ENCODE measurements around the gene ZMYND8.

Gene ZMYND8

DNA sequence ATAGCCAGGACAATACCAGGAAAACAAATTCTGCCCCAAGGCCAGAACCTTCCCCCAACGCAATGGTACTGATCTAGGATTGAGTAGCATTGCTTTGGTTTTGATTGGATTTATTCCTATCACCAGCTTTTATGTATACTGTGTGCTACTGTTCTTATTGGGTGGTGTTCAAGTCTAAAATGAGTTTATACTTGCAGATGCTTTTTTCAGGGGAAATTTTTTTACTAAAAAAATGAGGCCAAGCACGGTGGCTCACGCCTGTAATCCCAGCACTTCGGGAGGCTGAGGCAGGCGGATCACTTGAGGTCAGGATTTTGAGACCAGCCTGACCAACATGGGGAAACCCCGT is 116.8 kb downstream of the ZMYND8 start:
- no peak overlapping the region for H3K27ac ChIP-seq
- TF ChIP-seq ZFX (IDR thresholded peaks at IDR 0.05; ENCODE audit: borderline replicate concordance) (no peak), CTCF (IDR thresholded peaks at IDR 0.05) (no peak)

- TF ChIP-seq CTCF (IDR thresholded peaks at IDR 0.05) (no peak), ZFX (IDR thresholded peaks at IDR 0.05; ENCODE audit: borderline replicate concordance) (no peak)
These were observed 117.5 kb downstream of the ZMYND8 start for GRCh38 chr20:47238780-47239718.

DNA sequence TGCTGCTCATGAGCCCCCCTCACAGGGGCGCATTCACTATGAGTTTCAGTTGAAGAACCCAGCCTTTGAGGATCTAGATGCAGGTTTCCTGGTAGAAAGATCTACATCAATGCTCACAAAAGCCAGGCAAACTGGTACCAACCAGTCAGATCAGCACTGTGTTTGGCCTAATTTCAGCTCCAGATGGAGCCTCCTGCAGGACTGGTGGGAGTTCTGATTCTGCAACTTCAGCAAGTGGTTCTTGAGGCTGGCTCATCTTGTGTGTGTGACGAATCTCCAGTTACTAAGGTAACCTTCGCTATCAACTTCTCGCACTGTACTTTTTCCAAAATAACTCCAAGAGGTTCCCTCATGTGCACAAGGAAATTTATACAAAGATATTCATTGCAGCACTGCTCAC is 118.8 kb downstream of the ZMYND8 start:
- no peak for TF ChIP-seq CTCF (IDR thresholded peaks at IDR 0.05)
- no peak for TF ChIP-seq ZFX (IDR thresholded peaks at IDR 0.05; ENCODE audit: borderline replicate concordance)
- no peak overlapping the region for H3K27ac ChIP-seq

More at GRCh38 chr20:47238780-47239718, 117.5 kb downstream of the ZMYND8 start:
- H3K27ac ChIP-seq = no peak overlapping the region

DNA sequence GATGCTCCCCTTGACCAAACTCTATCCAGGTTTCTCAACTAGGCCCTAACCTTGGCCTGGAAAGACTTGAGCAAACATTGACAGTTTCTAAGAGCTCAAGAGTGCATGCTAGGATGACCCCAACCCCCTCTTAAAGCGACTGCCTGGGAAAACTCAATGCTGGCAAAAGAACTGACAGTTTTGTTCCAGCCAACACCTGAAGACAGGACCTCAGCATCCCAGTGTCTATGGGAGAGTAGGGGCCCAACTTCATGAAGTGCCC is 119.9 kb downstream of the ZMYND8 start:
- no peak overlapping the region for H3K27ac ChIP-seq
- TF ChIP-seq CTCF (IDR thresholded peaks at IDR 0.05) = no peak
- no peak for TF ChIP-seq ZFX (IDR thresholded peaks at IDR 0.05; ENCODE audit: borderline replicate concordance)

GRCh38 chr20:47235853-47236638 is 120.5 kb downstream of the ZMYND8 start:
- H3K27ac ChIP-seq = no peak overlapping the region
- TF ChIP-seq ZFX (IDR thresholded peaks at IDR 0.05; ENCODE audit: borderline replicate concordance) (no peak), CTCF (IDR thresholded peaks at IDR 0.05) (no peak)

DNA sequence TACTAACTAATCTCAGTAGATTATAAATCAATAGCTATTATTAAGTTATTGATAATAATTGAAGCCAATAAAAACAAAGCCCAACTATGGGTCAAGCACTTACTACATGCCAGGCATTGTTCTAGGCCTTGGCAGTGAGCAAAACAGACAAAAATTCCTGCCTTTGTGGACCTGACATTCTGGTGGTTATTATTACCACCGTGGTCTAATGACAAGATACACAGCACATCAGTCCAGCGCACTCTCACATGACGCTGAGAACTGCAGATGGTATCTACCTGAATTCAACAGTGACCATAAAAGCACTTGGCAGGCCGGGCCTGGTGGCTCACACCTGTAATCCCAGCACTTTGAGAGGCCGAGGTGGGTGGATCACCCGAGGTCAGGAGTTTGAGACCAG is 121.4 kb downstream of the ZMYND8 start:
- TF ChIP-seq CTCF (IDR thresholded peaks at IDR 0.05) (no peak), ZFX (IDR thresholded peaks at IDR 0.05; ENCODE audit: borderline replicate concordance) (no peak)
- no peak overlapping the region for H3K27ac ChIP-seq
